Measurements from ENCODE around the gene OR51B4.
"Not testable (repeated sequence)": the region's sequence is repeated elsewhere in the genome, so short reads cannot be mapped to it uniquely, and the experiment has no call there.

Gene OR51B4

DNA sequence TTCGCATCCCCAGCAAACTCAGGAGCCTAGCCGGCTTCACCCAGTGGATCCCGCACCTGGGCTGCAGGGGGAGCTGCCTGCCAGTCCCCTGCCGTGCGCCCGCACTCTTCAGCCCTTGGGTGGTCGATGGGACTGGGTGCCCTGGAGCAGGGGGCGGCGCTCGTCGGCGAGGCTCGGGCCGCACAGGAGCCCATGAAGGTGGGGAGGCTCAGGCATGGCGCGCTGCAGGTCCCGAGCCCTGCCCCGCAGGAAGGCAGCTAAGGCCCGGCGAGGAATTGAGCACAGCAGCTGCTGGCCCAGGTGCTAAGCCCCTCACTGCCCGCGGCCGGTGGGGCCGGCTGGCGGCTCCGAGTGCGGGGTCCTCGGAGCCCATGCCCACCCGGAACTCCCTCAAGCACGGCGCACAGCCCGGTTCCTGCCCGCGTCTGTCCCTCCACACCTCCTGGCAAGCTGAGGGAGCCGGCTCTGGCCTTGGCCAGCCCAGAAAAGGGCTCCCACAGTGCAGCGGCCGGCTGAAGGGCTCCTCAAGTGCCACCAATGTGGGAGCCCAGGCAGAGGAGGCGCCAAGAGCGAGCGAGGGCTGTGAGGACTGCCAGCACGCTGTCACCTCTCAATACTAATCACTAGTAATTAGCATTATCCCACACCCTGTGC is 7.3 kb downstream of the OR51B4 start:
- DNase-seq (ENCODE audit: low read depth) = not testable (repeated sequence)

DNA sequence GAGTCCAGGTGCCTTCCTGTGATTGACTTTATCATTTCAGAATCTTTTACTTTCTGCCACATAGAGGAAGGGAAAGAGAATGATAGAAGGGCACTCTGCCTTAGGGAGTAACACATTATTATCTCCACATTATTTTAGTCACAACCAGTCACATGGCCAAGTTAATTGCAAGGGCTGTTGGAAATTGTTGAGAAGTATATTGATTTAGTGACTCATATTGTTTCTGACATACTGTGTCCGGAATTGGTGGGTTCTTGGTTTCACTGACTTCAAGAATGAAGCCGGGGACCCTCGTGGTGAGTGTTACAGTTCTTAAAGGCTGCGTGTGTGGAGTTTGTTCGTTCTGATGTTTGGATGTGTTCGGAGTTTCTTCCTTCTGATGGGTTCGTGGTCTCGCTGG is 8.7 kb downstream of the OR51B4 start:
- DNase-seq (ENCODE audit: low read depth) = no peak

DNA sequence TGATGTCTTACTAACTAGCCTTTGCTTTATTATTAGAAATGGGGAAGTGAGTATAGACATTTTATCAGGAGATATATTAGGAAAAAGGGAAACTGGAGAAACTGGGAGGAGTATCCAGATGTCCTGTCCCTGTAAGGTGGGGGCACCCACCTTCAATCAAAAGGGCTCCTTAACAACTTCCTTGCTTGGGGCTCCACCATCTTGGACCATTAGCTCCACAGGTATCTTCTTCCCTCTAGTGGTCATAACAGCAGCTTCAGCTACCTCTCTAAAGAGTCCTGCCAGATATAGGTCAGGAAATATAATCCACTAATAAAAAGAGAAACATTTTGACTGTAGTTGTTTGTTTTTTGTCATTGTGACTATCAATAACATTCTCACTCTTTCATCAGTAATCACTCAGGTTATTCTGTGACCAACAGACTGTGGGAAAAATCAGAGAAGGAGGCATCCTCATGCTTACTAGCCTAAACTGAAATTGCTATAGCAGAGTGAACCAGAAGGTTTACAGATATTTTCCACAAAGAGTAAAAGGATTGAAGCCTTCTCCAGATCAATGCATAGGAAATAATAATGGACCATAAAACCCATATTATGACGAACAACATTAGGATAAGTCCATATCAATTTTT is 10.4 kb downstream of the OR51B4 start:
- DNase-seq (ENCODE audit: low read depth) = no peak

- no peak for DNase-seq (ENCODE audit: low read depth)
Observed at GRCh38 chr11:5290106-5290505, 11.6 kb downstream of the OR51B4 start.

DNA sequence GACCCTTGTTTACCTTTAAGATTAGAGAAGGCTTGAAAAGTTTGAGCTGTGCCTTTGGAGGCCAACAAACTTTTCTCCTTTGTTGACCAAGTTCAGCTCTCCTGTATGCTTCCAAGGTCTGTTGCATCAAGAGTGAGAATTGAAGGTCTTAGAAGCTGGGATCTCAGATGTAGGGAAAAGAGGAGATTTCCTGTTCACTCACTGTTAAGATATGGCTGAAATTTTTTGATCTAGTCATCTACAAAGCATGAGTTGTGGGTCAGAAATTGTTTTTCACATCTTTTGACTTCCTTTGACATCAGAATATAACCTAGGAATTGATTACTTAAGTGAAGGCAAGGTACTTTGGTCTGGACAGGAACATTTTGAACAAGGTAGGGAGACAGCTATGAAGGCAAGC is 12.1 kb downstream of the OR51B4 start:
- no peak for DNase-seq (ENCODE audit: low read depth)

DNA sequence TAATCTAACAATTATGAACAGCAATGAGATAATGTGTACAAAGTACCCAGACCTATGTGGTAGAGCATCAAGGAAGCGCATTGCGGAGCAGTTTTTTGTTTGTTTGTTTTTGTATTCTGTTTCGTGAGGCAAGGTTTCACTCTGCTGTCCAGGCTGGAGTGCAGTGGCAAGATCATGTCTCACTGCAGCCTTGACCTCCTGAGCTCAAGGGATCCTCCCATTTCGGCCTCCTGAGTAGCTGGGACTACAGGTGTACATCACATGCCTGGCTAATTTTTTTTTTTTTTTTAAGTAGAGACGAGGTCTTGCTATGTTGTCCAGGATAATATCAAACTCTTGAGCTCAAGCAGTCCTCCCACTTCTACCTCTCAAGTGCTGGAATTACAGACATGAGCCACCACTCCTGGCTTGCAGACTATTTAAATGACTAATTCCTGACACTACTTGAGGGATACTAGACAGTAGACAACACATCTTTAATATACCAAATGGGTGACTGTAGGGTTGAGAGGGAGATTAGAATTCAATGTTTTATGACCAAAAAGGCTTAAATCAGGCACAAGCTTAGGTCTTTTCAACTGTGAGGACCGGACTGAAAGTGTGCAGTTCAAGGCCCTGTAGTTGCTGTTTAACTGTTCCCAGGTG is 12.7 kb downstream of the OR51B4 start:
- no peak for DNase-seq (ENCODE audit: low read depth)

GRCh38 chr11:5288108-5288905 is 13.4 kb downstream of the OR51B4 start:
- DNase-seq (ENCODE audit: low read depth) = no peak

GRCh38 chr11:5286901-5287300 is 14.8 kb downstream of the OR51B4 start:
- no peak for DNase-seq (ENCODE audit: low read depth)

DNA sequence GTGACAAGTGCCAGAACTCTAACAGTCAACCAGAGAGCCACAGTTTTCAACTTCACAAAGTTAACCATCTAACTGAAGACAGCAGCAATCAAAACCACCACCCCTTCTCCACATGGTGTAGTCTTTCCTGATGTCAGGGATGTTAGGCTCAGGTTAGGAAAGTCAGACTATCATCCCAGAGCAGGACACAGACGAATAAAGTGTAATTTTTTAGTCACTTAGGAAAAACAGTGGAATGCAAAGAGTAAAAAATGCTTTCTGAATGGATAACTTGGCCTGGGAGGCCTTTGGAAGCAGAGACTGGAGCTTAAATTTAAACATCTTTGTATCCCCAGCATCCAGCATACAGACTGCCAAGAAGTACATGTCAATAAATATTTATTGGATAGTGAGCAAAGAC is 15.4 kb downstream of the OR51B4 start:
- DNase-seq (ENCODE audit: low read depth) = no peak

- no peak for DNase-seq (ENCODE audit: low read depth)
Observed at GRCh38 chr11:5285703-5286340, 15.9 kb downstream of the OR51B4 start.

- DNase-seq (ENCODE audit: low read depth) = no peak
Observed at GRCh38 chr11:5284637-5285036, 17.1 kb downstream of the OR51B4 start.

DNA sequence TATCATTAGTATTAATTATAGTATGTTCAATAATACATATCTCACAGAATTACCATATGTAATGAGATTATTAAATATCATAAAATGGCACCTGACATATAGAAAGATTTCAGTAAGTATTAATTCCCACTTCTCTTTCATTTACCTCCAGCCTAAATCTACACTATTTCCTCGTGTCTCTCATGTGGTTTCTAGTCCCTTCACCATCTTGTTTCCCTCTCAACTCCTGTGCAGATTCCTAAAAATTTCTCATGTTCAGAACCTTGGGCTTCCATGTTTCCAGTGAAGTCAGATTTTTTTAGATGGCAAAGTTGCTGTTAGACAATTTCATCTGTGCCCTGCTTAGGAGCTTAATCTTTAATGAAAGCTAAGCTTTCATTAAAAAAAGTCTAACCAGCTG is 17.9 kb downstream of the OR51B4 start:
- DNase-seq (ENCODE audit: low read depth) = no peak

DNA sequence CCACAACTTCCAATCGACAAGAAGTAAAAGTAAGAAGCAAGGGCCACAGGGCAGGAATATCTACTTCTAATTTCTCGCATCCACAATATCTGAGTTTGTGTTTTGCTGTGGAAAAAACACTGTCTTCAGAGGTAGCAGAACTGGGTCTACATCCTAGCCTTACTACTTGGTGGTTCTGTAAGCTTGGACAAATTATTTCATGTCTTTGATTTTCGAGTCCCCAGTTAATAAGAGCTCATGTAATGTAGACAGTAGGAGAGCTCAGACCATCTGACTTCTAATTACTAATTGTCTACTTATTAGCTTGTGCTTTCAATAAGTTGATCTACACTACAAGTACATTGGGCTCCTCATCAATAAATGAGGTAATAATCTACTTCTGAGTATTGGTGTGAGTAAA is 18.7 kb downstream of the OR51B4 start:
- DNase-seq (ENCODE audit: low read depth) = no peak

DNA sequence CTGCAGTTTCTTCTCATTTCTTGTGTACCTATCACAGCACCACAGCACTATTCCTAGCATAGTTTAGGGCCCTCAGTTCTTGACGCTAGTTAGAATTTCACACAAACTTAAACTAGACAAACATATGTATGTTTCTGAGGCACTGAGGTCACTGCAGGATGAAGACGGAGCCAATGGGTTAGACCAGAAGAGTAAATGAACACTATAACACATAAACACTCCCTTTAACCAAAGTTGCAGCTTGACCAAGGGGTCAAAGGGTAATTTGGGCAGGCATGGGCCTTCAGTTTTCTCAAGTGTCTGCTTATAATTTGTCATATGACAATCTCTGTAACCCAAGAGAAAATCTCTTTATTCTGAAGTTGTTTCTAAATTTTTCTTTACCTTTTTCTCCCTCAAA is 19.1 kb downstream of the OR51B4 start:
- DNase-seq (ENCODE audit: low read depth) = no peak

DNA sequence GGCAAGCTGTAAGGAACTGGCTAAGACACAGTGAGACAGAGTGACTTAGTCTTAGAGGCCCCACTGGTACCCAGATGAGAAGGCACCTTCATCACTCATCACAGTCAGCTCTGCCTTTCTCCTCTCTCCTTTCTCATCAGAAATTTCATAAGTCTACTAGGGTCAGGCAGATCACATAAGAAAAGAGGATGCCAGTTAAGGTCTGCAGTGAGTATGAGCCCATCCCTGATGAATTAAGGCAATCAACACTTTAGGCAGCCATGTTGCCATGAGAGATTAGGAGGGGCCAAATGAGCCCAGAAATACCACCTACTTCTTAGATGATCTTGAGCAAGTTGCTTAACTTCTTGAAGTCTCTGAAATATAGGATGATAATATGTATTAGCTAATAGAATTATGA is 20.1 kb downstream of the OR51B4 start:
- no peak for DNase-seq (ENCODE audit: low read depth)

DNA sequence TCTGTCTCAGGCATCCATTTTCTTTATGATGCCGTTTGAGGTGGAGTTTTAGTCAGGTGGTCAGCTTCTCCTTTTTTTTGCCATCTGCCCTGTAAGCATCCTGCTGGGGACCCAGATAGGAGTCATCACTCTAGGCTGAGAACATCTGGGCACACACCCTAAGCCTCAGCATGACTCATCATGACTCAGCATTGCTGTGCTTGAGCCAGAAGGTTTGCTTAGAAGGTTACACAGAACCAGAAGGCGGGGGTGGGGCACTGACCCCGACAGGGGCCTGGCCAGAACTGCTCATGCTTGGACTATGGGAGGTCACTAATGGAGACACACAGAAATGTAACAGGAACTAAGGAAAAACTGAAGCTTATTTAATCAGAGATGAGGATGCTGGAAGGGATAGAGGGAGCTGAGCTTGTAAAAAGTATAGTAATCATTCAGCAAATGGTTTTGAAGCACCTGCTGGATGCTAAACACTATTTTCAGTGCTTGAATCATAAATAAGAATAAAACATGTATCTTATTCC is 21.1 kb downstream of the OR51B4 start:
- DNase-seq (ENCODE audit: low read depth) = peak; percentile 98

- no peak for DNase-seq (ENCODE audit: low read depth)
Observed at GRCh38 chr11:5279471-5280090, 22.2 kb downstream of the OR51B4 start.

- no peak for DNase-seq (ENCODE audit: low read depth)
Observed at GRCh38 chr11:5277807-5278382, 23.9 kb downstream of the OR51B4 start.

DNA sequence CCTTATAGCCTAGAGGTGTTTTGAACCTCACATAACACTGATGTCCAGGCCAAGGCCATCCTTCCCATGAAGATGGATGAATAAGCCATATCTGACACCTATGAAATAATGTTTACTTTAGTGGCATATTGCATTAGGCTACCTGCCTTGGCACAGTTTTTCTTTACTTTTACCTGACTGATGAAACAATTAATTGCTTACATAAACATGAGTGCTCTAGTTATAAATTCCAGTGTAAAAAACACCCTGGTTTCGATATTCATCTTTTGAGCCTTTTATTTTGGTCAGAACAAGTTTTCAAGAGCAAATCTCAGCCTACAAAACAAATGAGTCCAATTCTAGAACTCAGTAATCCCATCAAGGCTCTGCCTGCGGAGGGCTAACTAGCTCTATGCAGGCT is 25.0 kb downstream of the OR51B4 start:
- no peak for DNase-seq (ENCODE audit: low read depth)

GRCh38 chr11:5275369-5276110 is 26.2 kb downstream of the OR51B4 start:
- DNase-seq (ENCODE audit: low read depth) = no peak

GRCh38 chr11:5274395-5274794 is 27.4 kb downstream of the OR51B4 start:
- DNase-seq (ENCODE audit: low read depth) = no peak

Measured in non-pigmented ciliary epithelial cell (primary cell).